ENCODE measurements around the gene APH1B. TPM values are rescaled to one million over a fixed set of nuclear protein-coding genes. Genes with fewer than 3 reads are reported as not detected.

Gene APH1B
- total RNA-seq, 1 experiment from 2014 or later: 5.8 TPM

DNA sequence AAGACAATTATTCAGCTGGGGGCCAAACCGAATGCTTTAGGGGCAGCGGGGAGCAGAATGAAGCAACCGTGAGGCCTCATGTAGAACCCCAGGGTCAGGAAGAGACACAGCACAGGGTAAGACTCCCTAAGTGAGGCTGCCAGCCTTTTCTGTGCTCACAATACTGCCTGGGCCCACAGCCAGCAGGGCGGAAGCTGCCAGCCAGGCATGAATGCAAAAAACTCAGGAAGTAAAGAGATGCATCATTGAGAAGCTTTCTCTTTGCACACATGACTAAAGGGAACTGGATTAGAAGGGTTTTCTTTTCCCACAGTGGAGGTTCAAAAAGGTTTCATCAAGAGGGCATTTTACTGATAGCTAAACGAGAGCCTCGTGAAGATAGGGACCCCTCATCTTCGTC, 71.0 kb downstream of the APH1B start:
- Histone ChIP-seq H3K4me3 (no peak overlapping the region), H3K9me3 (ENCODE audit: insufficient read depth, low read depth) (no peaks in the 10 kb centered on the region), H3K27me3 (ENCODE audit: insufficient read depth, low read depth) (no peaks in the 10 kb centered on the region), H2AFZ (no peak overlapping the region), H3K4me1 (replicated peaks; ENCODE audit: insufficient read depth) (peaks cover 14% of the 10 kb centered on the region), H3K79me2 (ENCODE audit: low read depth) (no peaks in the 10 kb centered on the region), H3F3A (ENCODE audit: insufficient read depth, low read depth) (no peaks in the 10 kb centered on the region), H4K20me1 (ENCODE audit: insufficient read depth) (no peaks in the 10 kb centered on the region), H3K27ac (peak overlapping the region; percentile 14; the same call in 1 of the 2 replicates), H3K4me2 (no peak overlapping the region), H3K9me2 (ENCODE audit: insufficient read depth) (no peaks in the 10 kb centered on the region), H3K36me3 (ENCODE audit: low read depth) (no peaks in the 10 kb centered on the region)
- no peak for TF ChIP-seq EZH2 (IDR thresholded peaks at IDR 0.05; ENCODE audit: low read depth)
- TF ChIP-seq, protein P1, sequence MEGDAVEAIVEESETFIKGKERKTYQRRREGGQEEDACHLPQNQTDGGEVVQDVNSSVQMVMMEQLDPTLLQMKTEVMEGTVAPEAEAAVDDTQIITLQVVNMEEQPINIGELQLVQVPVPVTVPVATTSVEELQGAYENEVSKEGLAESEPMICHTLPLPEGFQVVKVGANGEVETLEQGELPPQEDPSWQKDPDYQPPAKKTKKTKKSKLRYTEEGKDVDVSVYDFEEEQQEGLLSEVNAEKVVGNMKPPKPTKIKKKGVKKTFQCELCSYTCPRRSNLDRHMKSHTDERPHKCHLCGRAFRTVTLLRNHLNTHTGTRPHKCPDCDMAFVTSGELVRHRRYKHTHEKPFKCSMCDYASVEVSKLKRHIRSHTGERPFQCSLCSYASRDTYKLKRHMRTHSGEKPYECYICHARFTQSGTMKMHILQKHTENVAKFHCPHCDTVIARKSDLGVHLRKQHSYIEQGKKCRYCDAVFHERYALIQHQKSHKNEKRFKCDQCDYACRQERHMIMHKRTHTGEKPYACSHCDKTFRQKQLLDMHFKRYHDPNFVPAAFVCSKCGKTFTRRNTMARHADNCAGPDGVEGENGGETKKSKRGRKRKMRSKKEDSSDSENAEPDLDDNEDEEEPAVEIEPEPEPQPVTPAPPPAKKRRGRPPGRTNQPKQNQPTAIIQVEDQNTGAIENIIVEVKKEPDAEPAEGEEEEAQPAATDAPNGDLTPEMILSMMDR (conservative IDR thresholded peaks at IDR 0.05): no peak
- BruUV-seq (replicated peaks): no TSS peak
- POLR2A ChIA-PET (ENCODE audit: unreplicated experiment): interaction anchor here (0.6 to 0.7 kb wide), 2 partner anchors 11 to 12 kb away, joined by 5 read pairs; no protein-coding TSS in a partner anchor
- intact Hi-C loops (cut with micrococcal nuclease; ENCODE audit: unreplicated experiment): loop anchor here (10.0 kb wide), 1 partner anchor 46 kb away; no protein-coding TSS in a partner anchor
- peak; percentile 39 to 44 for DNase-seq
- CTCF ChIA-PET: interaction anchor here (0.5 kb wide), 1 partner anchor 421 kb away, joined by 5 read pairs; no protein-coding TSS in a partner anchor

GRCh38 chr15:63349156-63349555, 71.8 kb downstream of the APH1B start:
- no peak for DNase-seq
- Histone ChIP-seq H3F3A (ENCODE audit: insufficient read depth, low read depth) (no peaks in the 10 kb centered on the region), H4K20me1 (ENCODE audit: insufficient read depth) (no peaks in the 10 kb centered on the region), H2AFZ (no peak overlapping the region), H3K27ac (no peak overlapping the region; the same call in 1 of the 2 replicates), H3K27me3 (ENCODE audit: insufficient read depth, low read depth) (no peaks in the 10 kb centered on the region), H3K4me2 (no peak overlapping the region), H3K79me2 (ENCODE audit: low read depth) (no peaks in the 10 kb centered on the region), H3K9me3 (ENCODE audit: insufficient read depth, low read depth) (no peaks in the 10 kb centered on the region), H3K4me3 (no peak overlapping the region), H3K4me1 (replicated peaks; ENCODE audit: insufficient read depth) (peaks cover 14% of the 10 kb centered on the region), H3K36me3 (ENCODE audit: low read depth) (no peaks in the 10 kb centered on the region), H3K9me2 (ENCODE audit: insufficient read depth) (no peaks in the 10 kb centered on the region)
- intact Hi-C loops (cut with micrococcal nuclease; ENCODE audit: unreplicated experiment): loop anchor here (10.0 kb wide), 1 partner anchor 46 kb away; no protein-coding TSS in a partner anchor
- no peak for TF ChIP-seq EZH2 (IDR thresholded peaks at IDR 0.05; ENCODE audit: low read depth)
- TF ChIP-seq, protein P1 (conservative IDR thresholded peaks at IDR 0.05): no peak
- ChIA-PET POLR2A (ENCODE audit: unreplicated experiment) (no interaction called here), CTCF (no interaction called here)
- BruUV-seq (replicated peaks): no TSS peak

DNA sequence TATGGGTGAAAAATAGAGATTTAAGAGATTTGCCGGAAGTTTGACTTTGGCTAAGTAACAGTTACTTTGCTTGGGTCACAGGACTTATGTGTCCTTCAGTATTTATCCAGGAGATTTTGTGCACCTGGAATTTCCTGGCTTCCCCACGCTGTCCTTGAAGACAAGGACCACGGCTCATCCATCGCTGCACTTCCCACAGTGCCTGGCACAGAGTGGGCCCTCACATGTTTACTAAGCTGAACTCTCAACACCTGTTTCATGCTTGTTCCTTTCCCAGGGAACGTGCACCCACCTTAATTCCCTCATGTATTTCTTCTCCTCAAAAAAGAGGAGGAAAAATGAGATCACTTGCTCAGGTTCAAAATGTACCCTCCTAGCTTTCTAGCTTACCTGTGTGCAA, 72.2 kb downstream of the APH1B start:
- ChIA-PET CTCF (interaction anchor here (0.6 kb wide), 1 partner anchor 880 kb away, joined by 3 read pairs; no protein-coding TSS in a partner anchor), POLR2A (ENCODE audit: unreplicated experiment) (no interaction called here)
- Histone ChIP-seq H3K36me3 (ENCODE audit: low read depth) (no peaks in the 10 kb centered on the region), H3K27me3 (ENCODE audit: insufficient read depth, low read depth) (no peaks in the 10 kb centered on the region), H3K9me3 (ENCODE audit: insufficient read depth, low read depth) (no peaks in the 10 kb centered on the region), H3K9me2 (ENCODE audit: insufficient read depth) (no peaks in the 10 kb centered on the region), H3K4me2 (no peak overlapping the region), H4K20me1 (ENCODE audit: insufficient read depth) (no peaks in the 10 kb centered on the region), H3K4me1 (replicated peaks; ENCODE audit: insufficient read depth) (peaks cover 13% of the 10 kb centered on the region), H2AFZ (no peak overlapping the region), H3K27ac (no peak overlapping the region), H3K79me2 (ENCODE audit: low read depth) (no peaks in the 10 kb centered on the region), H3F3A (ENCODE audit: insufficient read depth, low read depth) (no peaks in the 10 kb centered on the region), H3K4me3 (no peak overlapping the region)
- no TSS peak for BruUV-seq (replicated peaks)
- TF ChIP-seq, protein P1 (conservative IDR thresholded peaks at IDR 0.05): no peak
- TF ChIP-seq EZH2 (IDR thresholded peaks at IDR 0.05; ENCODE audit: low read depth): no peak
- no peak for DNase-seq
- intact Hi-C loops (cut with micrococcal nuclease; ENCODE audit: unreplicated experiment): loop anchor here (10.0 kb wide), 1 partner anchor 45 kb away; no protein-coding TSS in a partner anchor
